Left hindlimb (tissue), 1 donor: ENCODE results near the gene LNPEP.
A peak's percentile ranks its signal among the peaks of the same experiment; 100 is the strongest.

Experiments used
- DNase-seq: peaks from one replicate; pipeline ENCODE4 v3.0.0-alpha.2; 2018

LNPEP gene

GRCh38 chr5:96935559-96936430, at the start of gene LNPEP:
Gene LNPEP, plus strand, starts transcription at chr5:96936080. Its CDS starts 76 bp downstream, at chr5:96936156.
- peak; percentile 98 for DNase-seq

GRCh38 chr5:96893342-96893741, 42.5 kb upstream of the LNPEP start:
- DNase-seq: no peak

DNA sequence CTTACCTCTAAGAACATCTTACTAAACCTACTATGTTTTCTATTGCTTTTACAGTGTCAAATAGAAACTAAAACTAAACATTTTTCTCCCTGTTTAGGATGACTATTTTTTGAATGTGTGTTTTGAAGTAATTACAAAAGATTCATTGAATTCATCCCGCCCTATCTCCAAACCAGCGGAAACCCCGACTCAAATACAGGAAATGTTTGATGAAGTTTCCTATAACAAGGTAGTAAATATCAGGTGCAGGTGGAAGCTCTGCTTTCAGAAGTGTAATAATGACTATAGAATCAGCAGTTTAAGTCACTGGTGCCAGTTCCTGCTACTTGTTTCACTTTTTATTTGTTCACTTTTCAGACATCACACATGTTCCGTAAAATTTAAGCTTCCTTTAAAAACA, 39.6 kb upstream of the LNPEP start:
- DNase-seq: no peak

- no peak for DNase-seq
Measured at GRCh38 chr5:96896806-96897205, 39.1 kb upstream of the LNPEP start.

DNA sequence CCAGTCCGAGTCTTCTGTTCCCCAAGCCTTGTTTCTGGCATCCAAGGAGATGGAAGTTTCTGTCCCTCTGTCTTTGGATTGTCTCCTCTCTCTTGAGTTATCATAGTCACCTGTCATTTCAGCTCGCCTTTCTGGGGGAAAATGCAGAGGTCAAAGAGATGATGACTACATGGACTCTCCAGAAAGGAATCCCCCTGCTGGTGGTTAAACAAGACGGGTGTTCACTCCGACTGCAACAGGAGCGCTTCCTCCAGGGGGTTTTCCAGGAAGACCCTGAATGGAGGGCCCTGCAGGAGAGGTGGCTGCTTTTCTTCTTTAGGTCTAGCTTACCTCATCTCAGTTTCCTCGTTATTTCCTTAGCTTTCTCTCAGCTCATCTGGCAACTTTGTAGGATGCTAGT, 34.5 kb upstream of the LNPEP start:
- DNase-seq: no peak

DNA sequence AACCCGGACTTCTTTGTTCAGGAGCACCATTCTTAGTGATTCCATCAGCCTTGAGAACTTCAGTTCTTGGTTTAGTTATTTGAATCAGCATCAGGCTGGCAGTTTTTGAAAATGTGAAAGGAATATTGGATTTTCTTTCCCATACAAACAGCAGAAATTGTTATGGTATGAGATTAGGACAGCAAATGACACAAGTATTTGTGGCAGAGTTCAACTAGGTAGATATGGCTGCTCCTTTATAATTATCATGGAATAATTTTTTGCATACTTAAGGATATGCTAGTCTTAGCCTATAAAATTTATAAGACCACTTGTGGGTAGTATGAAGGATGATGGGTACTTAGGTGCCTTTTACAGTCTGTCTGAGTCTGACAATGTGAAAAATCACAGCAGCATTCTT, 34.0 kb upstream of the LNPEP start:
- no peak for DNase-seq

- DNase-seq: no peak
Measured at GRCh38 chr5:96902876-96903275, 33.0 kb upstream of the LNPEP start.

- no peak for DNase-seq
Measured at GRCh38 chr5:96903300-96903699, 32.6 kb upstream of the LNPEP start.

GRCh38 chr5:96904054-96904931, 31.6 kb upstream of the LNPEP start:
- DNase-seq: no peak

DNA sequence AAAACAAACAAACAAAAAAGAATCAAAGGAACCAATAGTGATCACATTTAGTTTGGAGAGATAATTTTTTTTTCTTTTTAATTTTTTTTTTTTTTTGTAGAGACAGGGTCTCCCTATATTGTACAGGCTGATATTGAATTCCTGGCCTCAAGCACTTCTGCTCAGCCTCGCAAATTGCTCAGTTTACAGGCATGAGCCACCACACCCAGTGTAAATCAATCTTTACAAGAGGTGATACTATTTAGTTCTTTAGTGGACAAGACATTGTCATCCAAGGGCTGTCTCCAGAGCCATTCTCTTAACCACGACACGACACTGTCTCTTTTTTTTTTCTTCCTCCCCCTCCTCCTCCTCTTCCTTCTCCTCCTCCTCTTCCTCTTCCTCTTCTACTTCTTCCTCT, 30.0 kb upstream of the LNPEP start:
- no peak for DNase-seq

GRCh38 chr5:96909003-96909402, 26.9 kb upstream of the LNPEP start:
- DNase-seq: no peak

GRCh38 chr5:96909435-96909834, 26.4 kb upstream of the LNPEP start:
- DNase-seq: no peak

GRCh38 chr5:96911139-96911538, 24.7 kb upstream of the LNPEP start:
- DNase-seq: no peak

GRCh38 chr5:96913233-96913632, 22.6 kb upstream of the LNPEP start:
- no peak for DNase-seq

DNA sequence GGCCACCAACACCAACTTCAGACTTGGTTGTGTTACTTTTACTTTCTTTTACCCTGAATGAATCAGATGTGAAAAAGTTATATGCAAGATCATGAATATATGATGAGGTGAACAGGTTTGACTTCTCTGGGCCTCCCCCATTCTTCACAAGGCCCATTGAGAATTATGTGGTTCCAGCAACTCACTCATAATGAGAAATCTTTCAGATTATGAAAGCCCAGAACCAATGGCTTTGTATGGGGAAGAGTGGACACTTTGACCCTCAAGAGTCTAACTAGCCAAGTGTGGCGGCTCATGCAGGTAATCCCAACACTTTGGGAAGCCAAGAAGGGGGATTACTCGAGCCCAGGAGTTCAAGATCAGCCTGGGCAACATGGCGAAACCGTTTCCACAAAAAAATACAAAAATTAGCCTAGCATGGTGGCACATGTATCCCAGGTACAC, 16.1 kb upstream of the LNPEP start:
- DNase-seq: no peak

DNA sequence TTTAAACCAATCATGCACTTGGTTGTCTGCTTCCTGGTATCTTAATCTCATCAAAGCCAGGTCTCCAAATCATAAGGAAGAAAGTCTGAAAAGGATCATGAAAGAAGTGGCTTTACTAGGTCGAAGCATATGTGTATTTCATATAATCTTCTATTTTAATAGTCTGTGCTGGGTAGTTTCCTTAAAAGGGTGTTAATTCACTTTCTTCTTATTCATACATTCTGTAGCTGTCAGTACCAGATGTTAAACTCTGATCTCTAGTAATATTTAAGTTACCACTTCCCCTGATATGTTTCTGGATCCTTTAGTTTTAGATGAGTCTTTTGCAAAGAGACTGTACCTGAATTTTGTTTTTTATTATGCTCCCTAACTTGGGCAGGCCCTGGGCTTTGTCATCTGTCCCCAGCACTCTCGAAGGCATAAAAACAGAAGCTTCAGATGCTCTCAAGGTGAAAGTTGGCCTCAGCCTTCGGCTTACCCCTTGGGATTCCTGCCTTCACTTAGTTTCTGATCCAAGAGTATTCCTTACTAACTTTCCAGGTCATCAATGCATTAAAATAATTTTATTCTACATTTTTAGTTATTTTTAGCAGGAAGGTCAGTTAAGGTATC, 15.0 kb upstream of the LNPEP start:
- no peak for DNase-seq

DNA sequence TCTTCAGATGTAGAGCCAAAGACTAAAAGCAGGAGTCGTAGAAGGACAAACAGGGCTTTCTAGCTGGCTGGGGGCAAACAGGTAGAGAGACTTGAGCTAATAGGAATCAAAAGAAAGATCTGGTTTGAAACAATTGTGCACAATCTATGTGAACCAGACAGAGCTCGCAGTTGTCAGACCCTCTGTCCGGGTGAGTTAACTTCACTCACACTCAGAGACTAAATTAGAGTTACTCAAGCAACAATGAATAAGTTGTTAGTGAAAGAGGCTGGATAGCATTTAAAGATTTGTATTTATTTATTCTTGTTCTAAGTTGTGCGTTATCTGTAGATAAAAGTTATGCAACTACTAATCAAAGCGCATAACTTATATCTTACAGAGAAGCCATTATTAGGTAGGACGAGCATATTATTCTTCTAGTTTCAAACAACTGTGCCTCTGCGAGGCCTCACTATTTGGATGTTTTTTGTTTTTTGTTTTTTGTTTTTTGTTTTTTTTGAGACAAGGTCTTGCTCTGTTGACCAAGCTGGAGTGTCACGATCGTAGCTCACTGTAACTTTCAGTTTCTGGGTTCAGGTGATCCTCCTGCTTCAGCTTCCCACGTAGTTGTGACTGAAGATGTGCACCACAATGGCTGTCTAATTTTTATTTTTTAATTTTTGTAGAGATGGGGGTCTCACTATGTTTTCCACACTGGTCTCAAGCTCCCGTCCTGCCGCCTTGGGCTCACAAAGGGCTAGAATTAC, 13.2 kb upstream of the LNPEP start:
- DNase-seq: no peak

- no peak for DNase-seq
Measured at GRCh38 chr5:96924016-96924443, 11.8 kb upstream of the LNPEP start.

DNA sequence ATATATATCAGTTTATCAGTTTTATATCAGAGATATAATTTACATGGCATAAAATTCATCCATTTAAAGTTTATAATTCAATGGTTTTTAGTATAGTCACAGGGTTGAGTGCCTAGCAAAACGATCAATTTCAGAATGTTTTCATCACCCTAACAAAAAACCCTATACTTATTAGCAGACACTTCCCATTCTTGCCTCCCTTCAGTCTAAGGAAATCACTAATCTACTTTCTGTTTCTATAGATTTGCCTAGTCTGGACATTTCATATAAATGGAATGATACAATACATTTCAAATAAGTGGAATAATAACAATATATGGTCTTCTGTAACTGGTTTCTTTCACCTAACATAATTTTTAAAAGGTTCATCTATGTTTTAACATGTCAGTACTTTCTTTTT, 9.6 kb upstream of the LNPEP start:
- DNase-seq: no peak

DNA sequence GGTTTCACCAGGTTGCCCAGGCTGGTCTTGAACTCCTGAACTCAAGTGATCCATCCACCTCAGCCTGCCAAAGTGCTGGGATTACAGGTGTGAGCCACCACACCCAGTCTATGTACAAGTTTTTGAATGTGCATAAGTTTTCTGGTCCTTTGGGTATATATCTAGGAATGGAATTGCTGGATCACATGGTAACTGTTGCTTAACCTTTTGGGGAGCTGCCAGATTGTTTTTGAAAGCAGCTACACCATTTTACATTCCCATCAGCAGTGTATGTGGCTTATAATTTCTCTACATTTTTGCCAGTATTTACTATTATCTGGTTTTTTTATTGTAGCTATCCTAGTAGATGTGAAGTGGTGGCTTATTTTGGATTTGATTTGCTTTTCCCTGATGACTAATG, 8.9 kb upstream of the LNPEP start:
- DNase-seq: no peak

DNA sequence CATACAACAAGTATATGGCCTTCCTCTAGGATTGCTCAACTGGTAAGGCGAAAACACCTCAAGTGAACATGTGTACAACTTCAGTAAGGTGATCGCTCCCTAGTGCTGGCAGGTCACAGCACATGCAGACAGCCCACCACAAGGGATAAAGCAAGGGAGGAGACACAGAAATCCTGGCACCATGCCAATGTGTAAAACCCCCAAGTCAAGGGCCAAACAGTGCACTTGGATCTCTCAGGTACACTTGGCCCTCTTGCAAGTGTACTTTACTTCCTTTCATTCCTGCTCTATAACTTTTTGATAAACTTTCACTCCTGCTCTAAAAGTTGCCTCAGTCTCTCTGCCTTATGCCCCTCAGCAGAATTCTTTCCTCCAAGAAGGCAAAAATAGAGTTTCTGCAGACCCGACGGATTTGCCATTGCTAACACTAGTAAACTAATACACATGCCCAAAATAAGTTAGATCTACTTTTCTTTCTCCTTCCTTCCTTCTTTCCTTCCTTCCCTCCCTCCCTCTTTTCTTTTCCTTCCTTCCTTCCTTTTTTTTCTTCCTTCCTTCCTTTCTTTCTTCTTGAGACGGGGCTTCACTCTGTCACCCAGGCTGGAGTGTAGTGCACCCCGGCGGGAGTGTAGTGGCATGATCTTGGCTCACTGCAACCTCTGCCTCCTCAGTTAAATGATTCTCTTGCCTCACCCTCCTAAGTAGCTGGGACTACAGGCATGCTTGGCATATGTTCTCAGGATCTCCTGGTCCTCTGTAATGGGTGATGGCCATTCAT, 6.8 kb upstream of the LNPEP start:
- no peak for DNase-seq

GRCh38 chr5:96930058-96930457, 5.8 kb upstream of the LNPEP start:
- DNase-seq: no peak
